Measurements from ENCODE around the gene ACER3.
"Not testable (repeated sequence)": the region's sequence is repeated elsewhere in the genome, so short reads cannot be mapped to it uniquely, and the experiment has no call there.

ACER3 gene

GRCh38 chr11:76850815-76851214, 9.9 kb upstream of the ACER3 start:
- Histone ChIP-seq H3K9me3 (ENCODE audit: severe bottlenecking) (no peaks in the 10 kb centered on the region), H3K27me3 (ENCODE audit: insufficient read depth, poor library complexity, severe bottlenecking) (no peaks in the 10 kb centered on the region), H3K36me3 (ENCODE audit: low read depth) (no peaks in the 10 kb centered on the region), H3K4me1 (ENCODE audit: insufficient read depth, poor library complexity, severe bottlenecking) (no peaks in the 10 kb centered on the region), H3K4me3 (ENCODE audit: severe bottlenecking) (no peak overlapping the region), H3K27ac (ENCODE audit: poor library complexity, severe bottlenecking) (no peak overlapping the region)
- DNase-seq (ENCODE audit: low spot score): no peak
- ATAC-seq (ENCODE audit: low read depth): no peak
- TF ChIP-seq, protein P1, sequence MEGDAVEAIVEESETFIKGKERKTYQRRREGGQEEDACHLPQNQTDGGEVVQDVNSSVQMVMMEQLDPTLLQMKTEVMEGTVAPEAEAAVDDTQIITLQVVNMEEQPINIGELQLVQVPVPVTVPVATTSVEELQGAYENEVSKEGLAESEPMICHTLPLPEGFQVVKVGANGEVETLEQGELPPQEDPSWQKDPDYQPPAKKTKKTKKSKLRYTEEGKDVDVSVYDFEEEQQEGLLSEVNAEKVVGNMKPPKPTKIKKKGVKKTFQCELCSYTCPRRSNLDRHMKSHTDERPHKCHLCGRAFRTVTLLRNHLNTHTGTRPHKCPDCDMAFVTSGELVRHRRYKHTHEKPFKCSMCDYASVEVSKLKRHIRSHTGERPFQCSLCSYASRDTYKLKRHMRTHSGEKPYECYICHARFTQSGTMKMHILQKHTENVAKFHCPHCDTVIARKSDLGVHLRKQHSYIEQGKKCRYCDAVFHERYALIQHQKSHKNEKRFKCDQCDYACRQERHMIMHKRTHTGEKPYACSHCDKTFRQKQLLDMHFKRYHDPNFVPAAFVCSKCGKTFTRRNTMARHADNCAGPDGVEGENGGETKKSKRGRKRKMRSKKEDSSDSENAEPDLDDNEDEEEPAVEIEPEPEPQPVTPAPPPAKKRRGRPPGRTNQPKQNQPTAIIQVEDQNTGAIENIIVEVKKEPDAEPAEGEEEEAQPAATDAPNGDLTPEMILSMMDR (IDR thresholded peaks at IDR 0.05; ENCODE audit: poor library complexity, severe bottlenecking): no peak

DNA sequence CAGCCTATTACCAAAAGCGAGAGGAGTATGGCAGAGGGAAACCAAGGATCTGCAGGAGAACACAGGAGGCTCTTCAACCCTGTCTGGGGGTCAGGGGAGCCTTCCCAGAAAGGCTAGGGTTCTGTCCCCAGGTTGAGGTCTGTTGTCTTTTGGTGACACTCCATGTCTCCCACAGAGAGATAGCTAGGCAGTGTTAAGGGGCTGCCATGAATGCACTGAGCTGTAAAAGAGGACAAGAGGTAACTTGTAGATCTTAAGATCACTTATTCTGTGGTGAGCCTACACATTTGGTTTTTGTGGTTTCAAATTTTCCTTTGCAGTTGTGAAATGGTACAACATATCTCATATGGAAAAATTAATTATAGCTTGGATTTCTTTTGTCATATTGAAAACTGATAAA, 6.0 kb upstream of the ACER3 start:
- DNase-seq (ENCODE audit: low spot score) (no peak), ATAC-seq (ENCODE audit: low read depth) (no peak)
- Histone ChIP-seq H3K4me3 (ENCODE audit: severe bottlenecking) (no peak overlapping the region), H3K27me3 (ENCODE audit: insufficient read depth, poor library complexity, severe bottlenecking) (no peaks in the 10 kb centered on the region), H3K27ac (ENCODE audit: poor library complexity, severe bottlenecking) (no peak overlapping the region), H3K4me1 (ENCODE audit: insufficient read depth, poor library complexity, severe bottlenecking) (no peaks in the 10 kb centered on the region), H3K36me3 (ENCODE audit: low read depth) (no peaks in the 10 kb centered on the region), H3K9me3 (ENCODE audit: severe bottlenecking) (no peaks in the 10 kb centered on the region)
- TF ChIP-seq, protein P1 (IDR thresholded peaks at IDR 0.05; ENCODE audit: poor library complexity, severe bottlenecking): no peak

DNA sequence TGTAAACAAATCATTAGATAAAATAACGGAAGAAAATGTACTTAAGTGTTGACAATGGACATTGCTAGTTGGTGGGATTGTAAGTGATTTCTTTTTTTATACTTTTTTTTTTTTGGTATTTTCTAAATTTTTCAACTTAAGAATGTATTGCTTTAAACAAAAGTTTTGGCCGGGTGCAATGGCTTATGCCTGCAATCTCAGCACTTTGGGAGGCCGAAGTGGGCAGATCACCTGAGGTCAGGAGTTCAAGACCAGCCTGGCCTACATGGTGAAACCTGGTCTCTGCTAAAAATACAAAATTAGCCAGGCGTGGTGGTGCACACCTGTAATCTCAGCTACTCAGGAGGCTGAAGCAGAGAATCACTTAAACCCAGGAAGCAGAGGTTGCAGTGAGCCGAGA, 5.0 kb upstream of the ACER3 start:
- DNase-seq (ENCODE audit: low spot score); H3K36me3 ChIP-seq (ENCODE audit: low read depth); H3K4me3 ChIP-seq (ENCODE audit: severe bottlenecking); H3K27ac ChIP-seq (ENCODE audit: poor library complexity, severe bottlenecking); H3K4me1 ChIP-seq (ENCODE audit: insufficient read depth, poor library complexity, severe bottlenecking); H3K27me3 ChIP-seq (ENCODE audit: insufficient read depth, poor library complexity, severe bottlenecking); ATAC-seq (ENCODE audit: low read depth); H3K9me3 ChIP-seq (ENCODE audit: severe bottlenecking): not testable (repeated sequence)

GRCh38 chr11:76856106-76856505, 4.6 kb upstream of the ACER3 start:
- Histone ChIP-seq H3K4me3 (ENCODE audit: severe bottlenecking) (no peak overlapping the region), H3K9me3 (ENCODE audit: severe bottlenecking) (no peaks in the 10 kb centered on the region), H3K4me1 (ENCODE audit: insufficient read depth, poor library complexity, severe bottlenecking) (peaks cover 4% of the 10 kb centered on the region), H3K27ac (ENCODE audit: poor library complexity, severe bottlenecking) (no peak overlapping the region), H3K36me3 (ENCODE audit: low read depth) (no peaks in the 10 kb centered on the region), H3K27me3 (ENCODE audit: insufficient read depth, poor library complexity, severe bottlenecking) (no peaks in the 10 kb centered on the region)
- TF ChIP-seq, protein P1 (IDR thresholded peaks at IDR 0.05; ENCODE audit: poor library complexity, severe bottlenecking): no peak
- DNase-seq (ENCODE audit: low spot score) (no peak), ATAC-seq (ENCODE audit: low read depth) (no peak)

- TF ChIP-seq, protein P1 (IDR thresholded peaks at IDR 0.05; ENCODE audit: poor library complexity, severe bottlenecking): no peak
- Histone ChIP-seq H3K4me3 (ENCODE audit: severe bottlenecking) (no peak overlapping the region), H3K4me1 (ENCODE audit: insufficient read depth, poor library complexity, severe bottlenecking) (peaks cover 4% of the 10 kb centered on the region), H3K9me3 (ENCODE audit: severe bottlenecking) (no peaks in the 10 kb centered on the region), H3K27ac (ENCODE audit: poor library complexity, severe bottlenecking) (no peak overlapping the region), H3K27me3 (ENCODE audit: insufficient read depth, poor library complexity, severe bottlenecking) (no peaks in the 10 kb centered on the region), H3K36me3 (ENCODE audit: low read depth) (no peaks in the 10 kb centered on the region)
- ATAC-seq (ENCODE audit: low read depth): no peak
- DNase-seq (ENCODE audit: low spot score): no peak
Observed at GRCh38 chr11:76856571-76856970, 4.1 kb upstream of the ACER3 start.

Measured in RWPE2 (cell line).